Neural progenitor cell (in vitro differentiated cells): ENCODE measurements around the gene IFITM5.

ENCODE experiments used
- CTCF ChIP-seq: fragments of 200-600 bp; sonication (generic); IDR thresholded peaks from 2 replicates; pipeline ENCODE4 v1.5.1; 2017; ENCODE audit warnings: antibody characterized with exemption, mild to moderate bottlenecking
- EZH2phosphoT487 ChIP-seq: fragments of 200-600 bp; sonication (generic); IDR thresholded peaks from 2 replicates; pipeline ENCODE4 v1.6.1; 2017; ENCODE audit warnings: antibody characterized with exemption

DNA sequence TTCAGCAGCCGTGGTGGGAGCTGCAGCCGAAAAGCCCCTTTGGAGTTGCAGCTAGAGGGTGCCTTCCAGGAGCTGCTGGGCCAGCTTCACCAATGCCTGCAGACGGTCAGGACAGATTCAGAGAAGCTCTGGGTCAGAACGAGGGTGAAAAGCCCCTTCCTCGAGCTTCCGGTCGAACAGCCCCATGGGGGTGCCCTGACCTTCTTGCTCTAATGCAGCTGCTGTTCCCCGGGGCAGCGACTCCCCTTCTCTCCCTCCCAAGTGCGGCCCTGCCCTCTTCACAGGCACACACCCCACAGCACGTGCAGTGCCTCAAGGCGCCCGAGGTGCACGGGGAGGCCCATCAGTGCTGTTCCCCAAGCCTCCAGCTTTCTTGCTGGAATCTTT, 31.0 kb upstream of the IFITM5 start:
- no peak for TF ChIP-seq CTCF
- TF ChIP-seq EZH2phosphoT487, result no peak
